D721Med (cell line): ENCODE data around the gene LPCAT3.

ENCODE experiments used
- DNase-seq: peaks from one replicate; pipeline ENCODE4 v3.0.0; 2011; ENCODE audit warnings: low spot score; ENCODE audit not compliant: insufficient read length
- FAIRE-seq: peaks from 2 replicates; lab custom pipeline; 2011; peaks lifted over from hg19 to GRCh38; lab: Jason Lieb, UNC
- TF ChIP-seq, protein P1 (sequence below): IDR thresholded peaks from 2 replicates; pipeline ENCODE4 v1.5.1; 2012; ENCODE audit warnings: mild to moderate bottlenecking, control low read depth; ENCODE audit not compliant: insufficient read depth; ENCODE audit errors: missing control alignments

LPCAT3 gene

DNA sequence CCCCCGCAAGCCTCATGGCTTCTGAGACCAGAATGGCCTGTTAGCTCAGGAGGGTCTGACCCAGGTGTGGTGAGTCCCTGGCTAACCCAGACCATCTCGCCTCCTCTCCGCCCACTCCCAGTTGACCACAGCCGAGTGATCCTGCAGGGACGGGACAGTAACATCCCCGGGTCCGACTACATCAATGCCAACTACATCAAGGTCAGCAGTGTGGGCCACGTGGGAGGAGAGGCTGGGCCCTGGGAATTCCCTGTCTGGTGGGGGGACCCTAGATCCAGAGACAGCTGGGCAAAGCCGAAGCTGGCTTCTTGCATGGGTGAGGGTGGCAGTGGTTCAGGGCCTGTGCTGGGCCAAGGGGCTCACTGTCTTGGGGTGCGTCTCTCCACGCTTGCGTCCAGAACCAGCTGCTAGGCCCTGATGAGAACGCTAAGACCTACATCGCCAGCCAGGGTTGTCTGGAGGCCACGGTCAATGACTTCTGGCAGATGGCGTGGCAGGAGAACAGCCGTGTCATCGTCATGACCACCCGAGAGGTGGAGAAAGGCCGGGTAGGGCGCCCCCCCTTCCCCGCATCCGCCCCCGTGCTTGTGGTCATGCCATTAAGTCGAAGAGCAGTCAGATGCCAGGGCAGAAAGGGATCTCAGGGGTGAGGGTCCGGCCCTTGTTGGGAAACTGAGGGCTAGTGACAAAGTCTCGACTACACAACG lies 62.1 kb downstream of the LPCAT3 start:
- FAIRE-seq (no peak), DNase-seq (no peak)
- TF ChIP-seq, protein P1, sequence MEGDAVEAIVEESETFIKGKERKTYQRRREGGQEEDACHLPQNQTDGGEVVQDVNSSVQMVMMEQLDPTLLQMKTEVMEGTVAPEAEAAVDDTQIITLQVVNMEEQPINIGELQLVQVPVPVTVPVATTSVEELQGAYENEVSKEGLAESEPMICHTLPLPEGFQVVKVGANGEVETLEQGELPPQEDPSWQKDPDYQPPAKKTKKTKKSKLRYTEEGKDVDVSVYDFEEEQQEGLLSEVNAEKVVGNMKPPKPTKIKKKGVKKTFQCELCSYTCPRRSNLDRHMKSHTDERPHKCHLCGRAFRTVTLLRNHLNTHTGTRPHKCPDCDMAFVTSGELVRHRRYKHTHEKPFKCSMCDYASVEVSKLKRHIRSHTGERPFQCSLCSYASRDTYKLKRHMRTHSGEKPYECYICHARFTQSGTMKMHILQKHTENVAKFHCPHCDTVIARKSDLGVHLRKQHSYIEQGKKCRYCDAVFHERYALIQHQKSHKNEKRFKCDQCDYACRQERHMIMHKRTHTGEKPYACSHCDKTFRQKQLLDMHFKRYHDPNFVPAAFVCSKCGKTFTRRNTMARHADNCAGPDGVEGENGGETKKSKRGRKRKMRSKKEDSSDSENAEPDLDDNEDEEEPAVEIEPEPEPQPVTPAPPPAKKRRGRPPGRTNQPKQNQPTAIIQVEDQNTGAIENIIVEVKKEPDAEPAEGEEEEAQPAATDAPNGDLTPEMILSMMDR, result no peak

DNA sequence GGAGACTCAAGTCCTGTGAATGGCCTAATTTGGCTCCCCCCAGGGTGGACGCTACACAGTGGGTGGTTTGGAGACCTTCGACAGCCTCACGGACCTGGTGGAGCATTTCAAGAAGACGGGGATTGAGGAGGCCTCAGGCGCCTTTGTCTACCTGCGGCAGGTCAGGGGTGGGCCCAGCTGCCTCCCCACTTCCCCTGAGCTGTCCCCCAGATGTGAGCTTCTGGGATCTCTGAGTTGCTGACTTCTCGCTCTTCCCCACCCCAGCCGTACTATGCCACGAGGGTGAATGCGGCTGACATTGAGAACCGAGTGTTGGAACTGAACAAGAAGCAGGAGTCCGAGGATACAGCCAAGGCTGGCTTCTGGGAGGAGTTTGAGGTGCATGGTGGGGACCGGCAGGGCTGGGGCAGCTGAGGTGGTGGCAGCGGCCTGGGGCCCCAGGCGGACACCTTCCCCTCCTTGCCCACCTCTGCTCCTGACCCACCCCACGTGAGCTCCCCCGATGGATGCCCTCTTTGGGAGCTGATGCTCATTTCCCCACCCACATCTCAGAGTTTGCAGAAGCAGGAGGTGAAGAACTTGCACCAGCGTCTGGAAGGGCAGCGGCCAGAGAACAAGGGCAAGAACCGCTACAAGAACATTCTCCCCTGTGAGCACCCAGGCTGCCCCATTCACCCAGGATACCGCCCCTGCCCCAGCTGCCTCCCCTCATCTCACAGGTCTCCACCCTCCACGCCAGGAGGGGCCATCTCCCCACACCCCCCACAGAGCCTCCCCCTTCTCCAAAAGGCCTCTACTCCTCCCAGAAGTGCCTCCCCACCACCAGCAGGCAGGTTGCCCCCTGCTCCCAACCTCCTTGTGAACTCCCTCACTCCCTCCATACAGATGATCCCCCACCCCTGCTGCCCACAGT lies 62.9 kb downstream of the LPCAT3 start:
- no peak for FAIRE-seq
- TF ChIP-seq, protein P1, result no peak
- DNase-seq, result no peak

DNA sequence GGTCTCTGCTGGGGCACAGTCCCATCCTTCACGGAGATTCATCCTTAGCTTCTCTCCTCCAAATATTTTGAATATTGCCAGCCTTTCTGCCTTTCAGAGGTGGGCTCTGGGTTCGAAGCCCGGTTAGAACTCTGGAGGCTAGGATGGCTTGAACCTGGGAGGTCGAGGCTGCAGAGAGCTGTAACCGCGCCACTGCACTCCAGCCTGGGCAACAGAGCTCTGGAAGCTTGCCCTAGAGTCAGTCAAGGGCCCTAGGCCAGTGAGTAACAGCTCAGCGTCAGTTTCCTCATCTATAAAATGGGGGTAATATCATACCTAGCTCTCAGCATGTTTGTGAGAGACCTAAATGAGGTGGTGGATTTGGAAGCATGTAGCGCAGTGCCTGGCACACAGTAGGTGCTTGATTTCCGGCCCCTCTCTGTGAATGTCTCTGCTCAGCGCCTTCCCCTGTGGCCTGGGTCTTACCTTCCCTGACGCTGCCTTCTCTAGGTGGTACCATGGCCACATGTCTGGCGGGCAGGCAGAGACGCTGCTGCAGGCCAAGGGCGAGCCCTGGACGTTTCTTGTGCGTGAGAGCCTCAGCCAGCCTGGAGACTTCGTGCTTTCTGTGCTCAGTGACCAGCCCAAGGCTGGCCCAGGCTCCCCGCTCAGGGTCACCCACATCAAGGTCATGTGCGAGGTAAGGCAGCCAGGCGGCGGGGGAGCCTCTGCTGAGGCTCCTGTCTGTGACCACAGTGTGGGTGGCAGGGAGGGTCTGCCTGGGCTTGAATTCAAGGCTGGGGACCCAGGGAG lies 63.8 kb downstream of the LPCAT3 start:
- DNase-seq, result no peak
- FAIRE-seq, result no peak
- TF ChIP-seq, protein P1, result no peak

DNA sequence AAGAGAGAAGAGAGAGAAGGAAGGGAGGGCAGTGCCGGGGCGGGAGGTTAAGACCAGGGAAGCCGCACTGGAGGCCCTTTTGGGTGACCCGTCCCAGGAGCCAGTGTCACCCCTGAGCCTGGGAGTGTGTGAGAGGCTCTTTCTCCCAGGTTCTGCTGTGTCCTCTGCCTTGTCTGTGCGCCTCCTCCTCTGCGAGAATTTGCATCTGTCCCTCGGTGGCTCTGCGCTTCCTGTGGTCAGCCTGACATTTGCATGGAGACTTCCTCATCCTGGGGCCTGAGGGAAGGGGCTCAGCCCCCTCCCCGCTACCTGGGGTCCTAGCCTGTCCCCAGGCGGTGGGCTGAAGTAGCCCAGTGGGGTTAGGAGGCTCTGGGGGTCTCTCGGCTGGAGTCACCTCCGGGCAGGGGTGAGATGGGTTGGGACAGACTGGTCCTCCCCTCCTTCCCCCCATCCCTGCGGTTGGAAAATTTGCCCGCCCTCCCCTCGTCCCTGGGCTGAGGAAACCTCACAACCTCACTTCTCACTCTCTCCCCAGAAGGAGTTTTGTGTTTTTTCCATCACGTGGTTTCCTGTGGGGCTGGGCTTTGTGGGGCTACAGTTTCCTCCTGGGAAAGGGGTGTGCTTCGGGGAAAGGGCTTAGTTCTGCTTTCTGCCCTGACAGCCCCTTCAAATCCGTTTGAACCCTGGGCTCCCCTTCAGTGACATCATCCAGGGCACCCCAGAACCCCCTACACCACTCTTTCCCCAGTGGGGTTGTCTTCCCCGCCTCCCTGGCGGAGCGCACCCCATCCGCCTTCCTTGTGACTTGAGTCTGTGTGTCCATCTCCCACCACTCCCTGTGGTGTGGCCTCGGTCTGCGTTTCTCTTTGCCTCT lies 64.6 kb downstream of the LPCAT3 start:
- TF ChIP-seq, protein P1, result no peak
- FAIRE-seq (no peak), DNase-seq (no peak)

DNA sequence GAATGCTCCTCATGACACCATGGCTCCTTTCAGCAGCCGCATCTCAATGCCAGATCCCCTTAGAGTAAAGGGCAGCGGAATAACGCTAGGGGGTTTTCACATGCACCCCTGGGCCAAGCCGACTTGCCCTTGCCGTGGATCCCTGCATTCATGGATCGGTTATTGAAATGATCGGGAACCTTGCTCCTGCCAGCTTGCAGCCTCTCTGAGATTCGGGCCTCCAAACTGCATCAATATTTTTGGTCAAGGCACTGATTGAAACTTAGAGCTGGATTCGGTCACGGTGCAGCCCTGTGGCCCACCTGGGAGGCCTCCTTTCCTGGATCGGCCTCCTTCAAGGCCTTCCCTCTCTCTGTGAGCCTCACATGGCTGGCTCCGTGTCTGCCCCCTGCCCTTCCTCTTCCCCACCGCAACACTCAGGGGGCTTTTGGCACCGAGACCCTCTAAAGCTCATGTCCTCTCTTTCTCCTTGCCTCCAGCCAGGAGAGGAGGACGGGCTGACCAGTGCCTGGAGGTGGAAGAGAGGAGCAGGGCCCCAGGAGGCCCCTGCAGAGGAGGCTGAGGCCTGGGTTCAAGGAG lies 65.3 kb downstream of the LPCAT3 start:
- TF ChIP-seq, protein P1, result no peak
- DNase-seq (no peak), FAIRE-seq (no peak)

DNA sequence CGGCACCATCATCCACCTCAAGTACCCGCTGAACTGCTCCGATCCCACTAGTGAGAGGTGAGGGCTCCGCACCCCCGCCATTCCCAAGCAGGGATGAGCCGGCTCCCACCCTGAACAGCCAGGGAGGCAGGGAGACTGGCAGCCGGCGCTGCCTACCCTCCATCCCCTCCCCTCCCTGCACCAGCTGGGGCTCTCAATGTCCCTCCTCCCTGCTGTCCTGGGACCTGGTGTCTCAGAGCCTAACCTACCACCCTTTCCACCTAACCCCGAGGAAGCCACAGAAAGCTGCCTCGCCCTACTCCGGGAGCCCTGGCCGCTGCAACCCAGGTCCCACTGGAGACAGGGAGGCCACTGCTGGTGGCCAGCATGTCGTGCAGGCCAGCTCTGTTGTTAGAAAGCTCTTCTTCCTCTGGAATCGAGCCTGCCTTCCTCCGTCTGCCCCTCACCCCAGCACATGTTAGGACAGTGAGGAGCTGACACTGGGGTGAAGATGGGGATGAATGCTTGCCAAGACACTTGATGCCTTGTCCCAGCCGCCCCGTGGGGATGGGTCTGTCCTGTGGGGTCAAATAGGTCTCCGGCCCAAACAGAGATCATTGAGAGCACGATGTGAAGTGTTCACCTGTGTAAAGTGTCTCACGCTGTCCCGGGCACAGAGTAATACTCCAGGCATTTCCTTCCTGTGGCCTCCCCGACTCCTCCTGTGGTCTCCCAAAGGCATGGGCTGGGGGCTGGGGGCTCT lies 66.0 kb downstream of the LPCAT3 start:
- DNase-seq, result no peak
- FAIRE-seq, result no peak

More for the DNA sequence above, 66.0 kb downstream of the LPCAT3 start:
- TF ChIP-seq, protein P1, result no peak
